GM12872 (cell line): ENCODE results near the gene DMD.

Experiments used
- TF ChIP-seq, protein P1 (sequence below): IDR thresholded peaks from 3 replicates; pipeline ENCODE4 v1.5.1; 2011; ENCODE audit warnings: low read depth, mild to moderate bottlenecking, low read length, moderate library complexity; ENCODE audit not compliant: insufficient read depth

Gene DMD

DNA sequence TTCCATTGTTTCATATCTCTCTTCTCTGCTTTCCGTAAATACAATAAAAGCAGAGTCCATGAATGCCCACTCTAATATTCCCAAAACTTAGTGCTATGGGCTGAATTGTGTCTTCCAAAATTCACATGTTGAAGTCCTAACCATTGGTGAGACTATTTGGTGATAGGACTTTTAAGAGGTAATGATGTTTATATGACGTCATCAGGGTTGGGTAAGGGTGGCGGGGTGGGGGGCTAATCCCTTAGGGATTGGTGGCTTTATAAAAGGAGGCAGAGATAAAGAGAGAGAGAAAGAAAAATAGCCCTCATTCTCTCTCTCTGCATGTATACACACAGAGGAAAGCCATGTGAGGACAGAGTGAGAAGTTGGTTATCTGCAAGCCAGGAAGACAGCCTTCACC, 722.2 kb downstream of the DMD start:
- TF ChIP-seq, protein P1, sequence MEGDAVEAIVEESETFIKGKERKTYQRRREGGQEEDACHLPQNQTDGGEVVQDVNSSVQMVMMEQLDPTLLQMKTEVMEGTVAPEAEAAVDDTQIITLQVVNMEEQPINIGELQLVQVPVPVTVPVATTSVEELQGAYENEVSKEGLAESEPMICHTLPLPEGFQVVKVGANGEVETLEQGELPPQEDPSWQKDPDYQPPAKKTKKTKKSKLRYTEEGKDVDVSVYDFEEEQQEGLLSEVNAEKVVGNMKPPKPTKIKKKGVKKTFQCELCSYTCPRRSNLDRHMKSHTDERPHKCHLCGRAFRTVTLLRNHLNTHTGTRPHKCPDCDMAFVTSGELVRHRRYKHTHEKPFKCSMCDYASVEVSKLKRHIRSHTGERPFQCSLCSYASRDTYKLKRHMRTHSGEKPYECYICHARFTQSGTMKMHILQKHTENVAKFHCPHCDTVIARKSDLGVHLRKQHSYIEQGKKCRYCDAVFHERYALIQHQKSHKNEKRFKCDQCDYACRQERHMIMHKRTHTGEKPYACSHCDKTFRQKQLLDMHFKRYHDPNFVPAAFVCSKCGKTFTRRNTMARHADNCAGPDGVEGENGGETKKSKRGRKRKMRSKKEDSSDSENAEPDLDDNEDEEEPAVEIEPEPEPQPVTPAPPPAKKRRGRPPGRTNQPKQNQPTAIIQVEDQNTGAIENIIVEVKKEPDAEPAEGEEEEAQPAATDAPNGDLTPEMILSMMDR = no peak

DNA sequence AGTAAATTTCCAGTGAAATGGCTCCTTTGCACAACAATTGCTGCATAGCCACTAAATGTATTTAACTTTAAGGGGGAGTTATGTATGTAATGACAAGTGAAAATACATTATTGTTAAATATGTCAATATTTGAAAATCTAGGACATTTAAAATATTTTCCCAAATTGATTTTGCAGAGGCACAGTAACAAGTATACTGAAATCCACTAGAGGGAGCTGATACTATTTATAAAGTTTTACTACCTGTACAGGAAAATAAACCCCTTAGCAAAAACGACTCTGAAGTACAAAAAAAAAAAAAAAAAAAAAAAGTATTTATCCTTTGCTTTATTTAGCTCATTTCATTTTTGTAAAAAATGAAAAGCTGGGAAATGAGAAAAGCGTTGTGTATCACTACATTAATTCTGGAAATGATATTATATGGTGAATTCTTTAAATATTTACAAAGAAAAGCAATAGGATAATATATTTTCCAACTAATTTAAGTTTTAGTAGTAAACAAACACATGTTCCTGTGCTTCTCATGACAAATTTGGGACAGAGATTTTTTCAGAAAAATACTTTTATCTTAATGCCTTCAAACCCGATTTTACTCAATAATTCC, 727.7 kb downstream of the DMD start:
- TF ChIP-seq, protein P1 = no peak

DNA sequence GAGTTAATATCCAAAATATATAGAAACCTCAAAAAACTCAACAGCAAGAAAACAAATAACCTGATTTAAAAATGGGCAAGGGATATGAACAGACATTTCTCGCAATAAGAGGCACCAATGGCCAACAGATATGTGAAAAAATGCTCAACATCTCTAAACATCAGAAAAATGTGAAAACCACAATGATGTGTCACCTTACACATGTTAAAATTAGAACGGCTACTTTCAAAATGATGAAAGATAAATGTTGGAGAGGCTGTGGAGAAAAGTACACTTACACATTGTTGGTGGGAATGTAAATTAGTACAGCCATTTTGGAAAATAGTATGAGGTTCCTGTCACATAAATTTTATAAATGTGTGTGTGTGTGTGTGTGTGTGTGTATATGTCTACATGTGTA, 731.3 kb downstream of the DMD start:
- TF ChIP-seq, protein P1 = no peak

DNA sequence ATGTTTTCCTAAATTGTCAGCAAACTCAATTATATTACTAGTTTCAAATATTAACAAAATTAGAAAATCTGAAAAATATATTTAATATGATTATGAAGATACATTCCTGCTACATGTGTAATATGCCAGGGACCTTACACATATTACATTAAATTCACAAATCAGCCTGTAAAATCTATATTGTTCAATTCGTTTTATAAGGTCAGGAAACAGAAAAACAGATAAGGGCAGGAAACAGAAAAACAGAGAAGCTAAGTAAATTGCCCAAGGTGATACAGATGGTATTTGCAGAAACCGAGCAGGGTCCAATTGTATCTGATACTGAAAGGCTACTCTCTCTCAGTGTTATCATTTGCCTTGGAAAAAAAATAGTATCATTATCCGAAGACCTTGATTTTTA, 739.0 kb downstream of the DMD start:
- TF ChIP-seq, protein P1 = no peak

DNA sequence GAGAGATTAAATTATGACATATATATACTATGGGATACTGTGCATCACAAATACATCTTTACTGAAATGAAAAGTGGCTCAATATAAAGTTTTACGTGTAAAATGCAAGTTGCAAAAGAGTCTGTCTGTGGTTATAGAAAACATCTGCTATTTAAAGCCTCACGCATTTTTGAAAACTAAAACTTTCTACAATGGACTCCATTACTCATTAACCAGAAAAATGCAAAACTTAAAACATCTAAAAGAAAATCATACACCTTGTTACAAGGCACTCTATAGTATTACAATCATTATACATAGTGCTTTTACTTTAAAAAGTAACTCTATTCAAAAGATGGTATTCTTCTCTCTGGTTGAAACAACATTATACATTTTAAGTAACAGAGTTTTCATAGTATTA, 755.6 kb downstream of the DMD start:
- TF ChIP-seq, protein P1 = no peak

DNA sequence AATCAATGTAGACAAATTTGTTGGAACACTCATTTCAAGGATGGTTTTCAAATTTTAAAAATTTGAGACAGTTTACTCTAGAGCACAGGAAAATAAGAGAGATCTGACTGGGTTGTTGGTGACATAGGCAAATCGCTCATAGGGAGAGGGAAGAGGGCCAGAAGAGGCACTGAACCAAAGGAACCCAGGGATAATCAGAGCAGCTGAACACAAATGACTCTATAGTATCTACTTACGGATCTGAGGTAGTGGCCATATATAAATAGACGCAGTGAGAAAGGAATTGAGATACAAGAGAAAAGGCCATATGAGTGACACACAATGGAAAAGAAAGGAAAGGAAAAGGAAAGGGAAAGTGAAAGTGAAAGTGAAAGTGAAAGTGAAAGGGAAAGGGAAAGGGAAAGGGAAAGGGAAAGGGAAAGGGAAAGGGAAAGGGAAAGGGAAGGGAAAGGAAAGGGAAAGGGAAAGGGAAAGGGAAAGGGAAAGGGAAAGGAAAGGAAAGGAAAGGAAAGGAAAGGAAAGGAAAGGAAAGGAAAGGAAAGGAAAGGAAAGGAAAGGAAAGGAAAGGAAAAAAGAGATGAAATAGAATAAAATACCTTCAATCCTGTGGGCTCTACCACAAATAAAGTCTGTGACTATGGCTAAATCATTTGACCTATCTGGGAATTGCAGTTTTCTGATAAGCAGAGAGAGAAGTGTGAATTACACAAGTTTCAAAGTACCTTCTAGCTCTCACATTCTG, 759.2 kb downstream of the DMD start:
- TF ChIP-seq, protein P1 = no peak

DNA sequence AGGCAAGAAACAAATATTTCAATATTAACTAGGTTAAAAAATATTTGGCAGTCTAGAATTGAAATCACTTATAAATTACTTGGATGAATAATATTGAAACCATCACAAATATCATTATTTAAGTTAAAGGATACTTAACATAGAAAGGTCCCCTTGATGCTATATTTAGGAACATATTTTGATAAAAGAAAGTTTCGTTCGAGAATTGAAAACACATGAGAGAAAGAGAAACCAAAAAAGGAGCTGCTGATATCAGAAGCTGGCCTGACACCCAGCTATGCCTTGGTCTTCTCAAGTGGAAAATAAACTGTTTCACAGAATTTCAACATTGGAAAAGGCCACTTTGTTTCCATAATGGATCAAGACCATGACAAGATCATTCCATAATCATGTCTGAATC, 762.4 kb downstream of the DMD start:
- TF ChIP-seq, protein P1 = no peak
